ENCODE data around the gene LARGE1. TPM values are rescaled to one million over a fixed set of nuclear protein-coding genes. Genes with fewer than 3 reads are reported as not detected.

The LARGE1 gene
- total and polyA plus RNA-seq, 2 of the 4 experiments (the other 2 are of a cell fraction), result 6.2 to 12.4 TPM

DNA sequence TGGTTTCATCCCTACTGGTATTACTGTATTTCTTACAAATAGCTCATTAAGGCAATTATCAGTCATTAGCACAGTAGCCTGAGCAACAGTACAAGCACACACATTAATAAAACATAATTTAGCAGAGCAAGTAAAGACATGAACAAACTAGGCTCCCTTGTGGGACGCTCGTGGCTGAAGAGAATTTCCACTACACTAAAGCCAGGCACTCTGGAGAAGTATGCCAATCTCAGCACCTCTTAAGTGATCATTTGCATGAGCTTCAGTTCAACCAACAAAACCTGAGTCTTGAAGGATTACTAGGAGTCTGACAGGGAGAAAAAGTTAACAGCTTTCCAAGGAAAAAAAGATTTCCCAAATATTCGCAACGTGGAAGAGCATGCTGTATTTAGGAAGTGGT, 109.1 kb downstream of the LARGE1 start:
- peak overlapping the region in 1 of 2 experiments; percentile 34; a peak in 1 of 4 replicates for H4K8ac ChIP-seq (ENCODE audit: low read depth in 2 of 2, low read length in 2 of 2)
- no peak overlapping the region for H2AK5ac ChIP-seq (ENCODE audit: low read depth, low read length)
- peak overlapping the region; percentile 4; the same call in 1 of the 2 replicates for H3K4me2 ChIP-seq (ENCODE audit: low read depth, low read length)
- intact Hi-C loops (cut with micrococcal nuclease), result no loop called here
- H4K20me1 ChIP-seq (ENCODE audit: insufficient read depth, low read length), result no peaks in the 10 kb centered on the region
- no peak overlapping the region; the same call in 1 of the 2 replicates for H3K27ac ChIP-seq (ENCODE audit: insufficient read depth, low read length)
- H3K9ac ChIP-seq (ENCODE audit: low read depth, low read length), result no peak overlapping the region
- H4K5ac ChIP-seq (ENCODE audit: low read depth, low read length), result peak overlapping the region; percentile 60
- in situ Hi-C loops (cut with MboI; ENCODE audit: low sequenced_read_pairs), result no loop called here
- H2BK15ac ChIP-seq (ENCODE audit: low read depth, low read length), result no peak overlapping the region; the same call in 2 of the 3 replicates
- H3K9me1 ChIP-seq (ENCODE audit: insufficient read depth, low read length), result peaks cover 8% of the 10 kb centered on the region
- TF ChIP-seq POLR2A (IDR thresholded peaks at IDR 0.05; ENCODE audit: low read depth, low read length) (no peak), MAFK (IDR thresholded peaks at IDR 0.05; ENCODE audit: low read depth, low read length) (no peak), NFE2L2 (IDR thresholded peaks at IDR 0.05; ENCODE audit: low read depth, low read length) (no peak), RFX5 (IDR thresholded peaks at IDR 0.05; ENCODE audit: low read depth, low read length) (no peak), MAZ (IDR thresholded peaks at IDR 0.05; ENCODE audit: borderline replicate concordance, low read depth, low read length) (no peak), CEBPB (IDR thresholded peaks at IDR 0.05; ENCODE audit: low read depth, low read length) (no peak), FOS (IDR thresholded peaks at IDR 0.05; ENCODE audit: low read depth, low read length) (no peak), CHD1 (IDR thresholded peaks at IDR 0.05; ENCODE audit: low read depth, low read length) (no peak)
- TF ChIP-seq, protein P1, sequence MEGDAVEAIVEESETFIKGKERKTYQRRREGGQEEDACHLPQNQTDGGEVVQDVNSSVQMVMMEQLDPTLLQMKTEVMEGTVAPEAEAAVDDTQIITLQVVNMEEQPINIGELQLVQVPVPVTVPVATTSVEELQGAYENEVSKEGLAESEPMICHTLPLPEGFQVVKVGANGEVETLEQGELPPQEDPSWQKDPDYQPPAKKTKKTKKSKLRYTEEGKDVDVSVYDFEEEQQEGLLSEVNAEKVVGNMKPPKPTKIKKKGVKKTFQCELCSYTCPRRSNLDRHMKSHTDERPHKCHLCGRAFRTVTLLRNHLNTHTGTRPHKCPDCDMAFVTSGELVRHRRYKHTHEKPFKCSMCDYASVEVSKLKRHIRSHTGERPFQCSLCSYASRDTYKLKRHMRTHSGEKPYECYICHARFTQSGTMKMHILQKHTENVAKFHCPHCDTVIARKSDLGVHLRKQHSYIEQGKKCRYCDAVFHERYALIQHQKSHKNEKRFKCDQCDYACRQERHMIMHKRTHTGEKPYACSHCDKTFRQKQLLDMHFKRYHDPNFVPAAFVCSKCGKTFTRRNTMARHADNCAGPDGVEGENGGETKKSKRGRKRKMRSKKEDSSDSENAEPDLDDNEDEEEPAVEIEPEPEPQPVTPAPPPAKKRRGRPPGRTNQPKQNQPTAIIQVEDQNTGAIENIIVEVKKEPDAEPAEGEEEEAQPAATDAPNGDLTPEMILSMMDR (conservative IDR thresholded peaks at IDR 0.05; ENCODE audit: low read depth, low read length), result no peak
- ChIA-PET POLR2A (ENCODE audit: unreplicated experiment) (no interaction called here), CTCF (interaction anchor here (1.3 kb wide), 1 partner anchor 9 kb away, joined by 3 read pairs; no protein-coding TSS in a partner anchor)
- H2BK5ac ChIP-seq (ENCODE audit: low read depth, low read length, poor library complexity, severe bottlenecking), result no peak overlapping the region
- peaks cover 13% of the 10 kb centered on the region for H3K4me1 ChIP-seq (ENCODE audit: control insufficient read depth, insufficient read depth, low read length)
- 0 out of 2 replicates have a peak overlapping the region, but pooled peaks have one; percentile 50 for H3K23ac ChIP-seq (ENCODE audit: low read depth, low read length)
- H3K36me3 ChIP-seq (ENCODE audit: control insufficient read depth, insufficient read depth, low read length), result no peaks in the 10 kb centered on the region
- H3K14ac ChIP-seq (replicated peaks; ENCODE audit: low read depth, low read length), result peak overlapping the region; percentile 53
- H3K9me3 ChIP-seq (ENCODE audit: control insufficient read depth, insufficient read depth, low read length), result no peaks in the 10 kb centered on the region
- WGBS, 2 experiments (ENCODE audit: extremely low coverage in 2 of 2, insufficient read length in 1 of 2), result 48% methylated on average over 2 of the region's 4 CpGs; no CpG with 5 or more reads in 1 of the 2 experiments
- no peak for DNase-seq
- no peak overlapping the region; the same call in 1 of the 2 replicates for H2BK20ac ChIP-seq (ENCODE audit: low read depth, low read length)
- H3K18ac ChIP-seq (ENCODE audit: low read depth, low read length), result peak overlapping the region; percentile 64
- 0 out of 2 replicates have a peak overlapping the region, but pooled peaks have one; percentile 43 for H3K4ac ChIP-seq (ENCODE audit: low read depth, low read length)
- no peak overlapping the region for H3K56ac ChIP-seq (ENCODE audit: extremely low read depth, insufficient read depth, low read length)
- ATAC-seq (ENCODE audit: low read depth), result peak; percentile 9; the same call in 1 of the 2 replicates
- no peak overlapping the region for H2AFZ ChIP-seq (replicated peaks; ENCODE audit: low read length, poor library complexity)
- H2AK9ac ChIP-seq (replicated peaks; ENCODE audit: low read depth, low read length, poor library complexity), result no peak overlapping the region
- peak overlapping the region; percentile 32; the same call in 1 of the 2 replicates for H4K91ac ChIP-seq (ENCODE audit: insufficient read depth, low read depth, low read length)
- dilution Hi-C loops (cut with HindIII; ENCODE audit: low sequenced_read_pairs, unreplicated experiment), result no loop called here
- H3K79me1 ChIP-seq (ENCODE audit: low read depth in 1 of 2, low read length in 2 of 2), result peaks cover 12 to 20% of the 10 kb centered on the region in 2 experiments; a peak in 3 of 4 replicates
- no TSS peak for BruUV-seq (replicated peaks)
- no peaks in the 10 kb centered on the region for H3K27me3 ChIP-seq (ENCODE audit: control insufficient read depth, insufficient read depth, low read length)
- no peak overlapping the region; the same call in 1 of the 2 replicates for H2BK120ac ChIP-seq (ENCODE audit: low read depth, low read length)
- no peak overlapping the region for H3K4me3 ChIP-seq (ENCODE audit: insufficient read depth, low read depth, low read length)

Data from IMR-90 (cell line).